ENCODE measurements around the gene HOXA6. TPM values are rescaled to one million over a fixed set of nuclear protein-coding genes. Genes with fewer than 3 reads are reported as not detected.

Gene HOXA6
- total RNA-seq, 1 donor from 2014 or later: not detected

DNA sequence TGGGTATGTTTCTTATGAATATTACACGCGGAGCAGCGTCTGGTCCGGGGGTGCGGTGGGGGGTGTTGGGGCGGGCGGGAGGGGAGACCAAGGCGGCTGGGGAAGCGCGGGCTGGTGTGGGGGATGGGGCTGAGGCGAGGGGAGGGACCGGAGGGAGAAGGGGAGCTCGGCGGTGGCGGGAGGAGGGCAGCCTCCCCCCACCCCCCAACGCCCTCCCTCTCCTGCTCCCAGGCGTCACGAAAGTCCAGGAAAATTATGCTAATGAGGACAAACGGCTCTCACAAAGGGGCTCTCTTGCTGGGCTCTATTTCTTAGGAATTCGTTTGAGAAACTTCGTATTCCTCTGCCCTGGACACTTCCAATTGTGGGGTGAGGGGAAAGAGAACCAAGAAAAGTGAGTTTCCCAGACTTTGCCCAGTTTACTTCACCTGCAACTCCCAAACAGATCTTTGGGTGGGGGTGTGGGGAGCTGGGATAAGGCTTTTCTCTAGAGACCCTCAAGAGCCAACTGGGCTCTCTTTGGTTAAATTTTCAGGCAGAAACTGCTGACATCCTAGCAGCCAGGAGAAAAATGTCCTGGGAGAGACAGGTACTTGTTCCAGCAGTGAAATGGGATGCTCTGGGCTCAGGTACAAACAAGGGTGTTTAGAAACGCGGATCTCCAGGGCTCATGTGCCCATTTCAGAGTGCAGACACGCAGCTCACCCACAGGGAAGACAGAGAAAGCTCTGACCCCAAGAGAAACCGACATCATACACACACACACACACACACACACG lies 33.4 kb downstream of the HOXA6 start:
- Mint-ChIP-seq H3K36me3 (ENCODE audit: unreplicated experiment) (no peaks in the 10 kb centered on the region), H3K4me1 (ENCODE audit: low read depth, unreplicated experiment) (peaks cover 3% of the 10 kb centered on the region), H3K27me3 (ENCODE audit: unreplicated experiment) (peaks cover 55% of the 10 kb centered on the region), H3K27ac (ENCODE audit: unreplicated experiment) (no peak overlapping the region), H3K9me3 (ENCODE audit: unreplicated experiment) (peaks cover 9% of the 10 kb centered on the region), H3K4me3 (ENCODE audit: unreplicated experiment) (peak overlapping the region; percentile 20)
- DNase-seq: no peak
- TF ChIP-seq, protein P1, sequence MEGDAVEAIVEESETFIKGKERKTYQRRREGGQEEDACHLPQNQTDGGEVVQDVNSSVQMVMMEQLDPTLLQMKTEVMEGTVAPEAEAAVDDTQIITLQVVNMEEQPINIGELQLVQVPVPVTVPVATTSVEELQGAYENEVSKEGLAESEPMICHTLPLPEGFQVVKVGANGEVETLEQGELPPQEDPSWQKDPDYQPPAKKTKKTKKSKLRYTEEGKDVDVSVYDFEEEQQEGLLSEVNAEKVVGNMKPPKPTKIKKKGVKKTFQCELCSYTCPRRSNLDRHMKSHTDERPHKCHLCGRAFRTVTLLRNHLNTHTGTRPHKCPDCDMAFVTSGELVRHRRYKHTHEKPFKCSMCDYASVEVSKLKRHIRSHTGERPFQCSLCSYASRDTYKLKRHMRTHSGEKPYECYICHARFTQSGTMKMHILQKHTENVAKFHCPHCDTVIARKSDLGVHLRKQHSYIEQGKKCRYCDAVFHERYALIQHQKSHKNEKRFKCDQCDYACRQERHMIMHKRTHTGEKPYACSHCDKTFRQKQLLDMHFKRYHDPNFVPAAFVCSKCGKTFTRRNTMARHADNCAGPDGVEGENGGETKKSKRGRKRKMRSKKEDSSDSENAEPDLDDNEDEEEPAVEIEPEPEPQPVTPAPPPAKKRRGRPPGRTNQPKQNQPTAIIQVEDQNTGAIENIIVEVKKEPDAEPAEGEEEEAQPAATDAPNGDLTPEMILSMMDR (IDR thresholded peaks at IDR 0.05; ENCODE audit: partially characterized antibody, unreplicated experiment): no peak

DNA sequence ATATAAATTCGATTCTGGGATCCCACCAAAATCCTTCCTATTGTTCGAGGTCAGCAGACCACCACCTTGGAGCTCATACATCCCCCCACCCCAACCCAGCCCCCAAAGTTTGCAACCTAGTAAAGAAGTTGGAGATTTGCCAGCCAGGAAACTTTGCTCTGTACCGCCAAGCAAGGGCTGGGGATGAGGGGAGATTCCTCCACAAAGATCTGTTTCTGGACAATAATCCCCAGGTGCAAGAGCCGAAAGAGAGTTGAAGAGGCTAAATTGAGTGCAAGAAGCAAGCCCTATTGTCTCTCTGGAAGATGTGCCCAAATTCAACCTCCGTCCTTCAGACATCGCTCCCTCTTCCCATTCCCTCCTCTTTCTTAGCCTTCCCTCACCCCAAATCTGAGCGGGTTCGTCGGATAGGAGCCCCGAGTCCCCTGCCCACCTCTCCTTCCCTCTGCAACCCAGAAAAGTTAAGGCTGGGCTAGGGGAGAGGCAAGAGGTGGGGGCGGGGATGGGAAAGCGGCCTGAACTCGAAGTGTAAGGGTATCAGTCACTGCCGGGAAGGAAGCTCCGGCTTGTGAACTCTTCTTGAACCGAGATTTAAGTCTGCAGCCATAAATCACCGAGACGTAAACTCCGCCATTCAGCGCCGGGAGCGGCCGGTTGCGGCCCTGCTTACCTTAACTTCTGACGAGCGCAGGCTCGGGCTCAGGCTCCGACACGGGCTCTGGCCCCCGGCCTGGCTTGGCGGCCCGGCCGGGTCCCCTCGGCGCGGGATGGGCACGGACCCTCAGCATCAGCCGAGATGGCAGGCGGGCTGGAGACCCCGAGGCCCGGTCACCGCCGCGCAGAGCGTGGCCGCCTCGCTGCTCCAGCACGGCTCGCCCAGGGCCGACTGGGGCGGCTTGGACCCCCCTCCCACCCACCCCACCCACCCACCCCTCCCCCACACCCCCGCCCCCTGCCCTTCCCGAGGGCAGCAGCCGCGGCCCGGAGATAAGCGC lies 34.3 kb downstream of the HOXA6 start:
- TF ChIP-seq, protein P1 (IDR thresholded peaks at IDR 0.05; ENCODE audit: partially characterized antibody, unreplicated experiment): no peak
- H3K27ac Mint-ChIP-seq (ENCODE audit: unreplicated experiment): no peak overlapping the region
- peaks cover 9% of the 10 kb centered on the region for H3K9me3 Mint-ChIP-seq (ENCODE audit: unreplicated experiment)
- H3K4me3 Mint-ChIP-seq (ENCODE audit: unreplicated experiment): no peak overlapping the region
- no peaks in the 10 kb centered on the region for H3K36me3 Mint-ChIP-seq (ENCODE audit: unreplicated experiment)
- H3K4me1 Mint-ChIP-seq (ENCODE audit: low read depth, unreplicated experiment): peaks cover 4% of the 10 kb centered on the region
- H3K27me3 Mint-ChIP-seq (ENCODE audit: unreplicated experiment): peaks cover 53% of the 10 kb centered on the region
- DNase-seq: peak; percentile 44

DNA sequence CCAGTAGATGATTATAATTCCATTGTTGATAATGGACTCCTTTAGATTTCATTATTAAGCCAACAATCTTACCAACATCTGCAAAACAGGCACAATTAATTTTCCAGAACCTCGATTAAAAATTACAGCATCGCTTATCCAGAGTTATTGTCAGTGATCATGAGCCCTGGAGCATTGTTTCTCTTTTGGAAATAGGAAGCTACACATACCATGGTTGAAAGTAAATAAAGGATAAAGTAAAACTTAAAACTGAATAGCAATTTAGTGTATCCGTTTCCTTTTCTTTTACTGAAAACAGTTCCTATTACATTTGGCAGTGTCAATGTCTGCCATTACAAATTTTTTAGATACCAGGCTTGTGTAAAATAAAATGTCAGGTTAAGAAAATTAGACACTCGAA lies 35.2 kb downstream of the HOXA6 start:
- peaks cover 12% of the 10 kb centered on the region for H3K9me3 Mint-ChIP-seq (ENCODE audit: unreplicated experiment)
- H3K27ac Mint-ChIP-seq (ENCODE audit: unreplicated experiment): no peak overlapping the region
- peaks cover 6% of the 10 kb centered on the region for H3K4me1 Mint-ChIP-seq (ENCODE audit: low read depth, unreplicated experiment)
- TF ChIP-seq, protein P1 (IDR thresholded peaks at IDR 0.05; ENCODE audit: partially characterized antibody, unreplicated experiment): no peak
- H3K27me3 Mint-ChIP-seq (ENCODE audit: unreplicated experiment): peaks cover 50% of the 10 kb centered on the region
- no peak overlapping the region for H3K4me3 Mint-ChIP-seq (ENCODE audit: unreplicated experiment)
- DNase-seq: no peak
- H3K36me3 Mint-ChIP-seq (ENCODE audit: unreplicated experiment): no peaks in the 10 kb centered on the region

DNA sequence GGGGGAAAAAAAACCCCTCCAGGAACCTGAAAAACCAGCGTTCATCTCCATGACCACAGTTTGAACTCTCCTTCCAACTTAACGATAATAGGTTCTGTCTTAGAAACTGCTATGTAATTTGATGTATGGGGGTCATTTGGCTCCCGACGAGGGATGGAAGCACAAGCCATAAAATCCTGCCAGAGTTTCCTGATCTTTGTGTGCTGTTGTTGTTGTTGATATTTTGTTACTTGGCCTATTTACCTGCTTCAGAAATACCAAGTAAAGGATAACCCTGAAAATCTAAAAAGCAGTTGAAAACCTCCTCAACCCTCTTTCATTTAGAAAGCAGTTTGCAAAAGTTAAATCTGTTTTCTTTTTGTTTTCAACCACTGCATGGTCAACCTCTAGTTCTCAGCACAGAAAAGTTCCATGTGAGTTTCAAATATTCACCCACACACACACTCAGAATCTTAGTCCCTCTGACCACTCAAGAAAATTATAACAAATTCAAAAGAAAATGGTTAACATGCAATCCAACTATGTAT lies 35.8 kb downstream of the HOXA6 start:
- no peak overlapping the region for H3K27ac Mint-ChIP-seq (ENCODE audit: unreplicated experiment)
- DNase-seq: no peak
- peaks cover 16% of the 10 kb centered on the region for H3K9me3 Mint-ChIP-seq (ENCODE audit: unreplicated experiment)
- no peak overlapping the region for H3K4me3 Mint-ChIP-seq (ENCODE audit: unreplicated experiment)
- H3K4me1 Mint-ChIP-seq (ENCODE audit: low read depth, unreplicated experiment): peaks cover 7% of the 10 kb centered on the region
- H3K36me3 Mint-ChIP-seq (ENCODE audit: unreplicated experiment): no peaks in the 10 kb centered on the region
- TF ChIP-seq, protein P1 (IDR thresholded peaks at IDR 0.05; ENCODE audit: partially characterized antibody, unreplicated experiment): no peak
- H3K27me3 Mint-ChIP-seq (ENCODE audit: unreplicated experiment): peaks cover 46% of the 10 kb centered on the region
